Bone marrow (tissue), 2 donors: Measurements from ENCODE around the gene SEC11A.
"Not testable (repeated sequence)": the region's sequence is repeated elsewhere in the genome, so short reads cannot be mapped to it uniquely, and the experiment has no call there.

Experiments
- DNase-seq, 2 donors: peaks; one replicate each; lab custom pipeline; 2025; lab: John Stamatoyannopoulos, UW

Gene SEC11A

GRCh38 chr15:84737005-84737404 is 21.1 kb upstream of the SEC11A start:
- DNase-seq = no peak

- no peak for DNase-seq
Observed at GRCh38 chr15:84736375-84736774, 20.4 kb upstream of the SEC11A start.

GRCh38 chr15:84735480-84736061 is 19.6 kb upstream of the SEC11A start:
- not testable (repeated sequence) for DNase-seq

- DNase-seq = peak in 1 of 2 donors; percentile 67
Observed at GRCh38 chr15:84734794-84735479, 19.0 kb upstream of the SEC11A start.

GRCh38 chr15:84731774-84732173 is 15.8 kb upstream of the SEC11A start:
- no peak for DNase-seq

- no peak for DNase-seq
Observed at GRCh38 chr15:84727429-84727828, 11.5 kb upstream of the SEC11A start.

GRCh38 chr15:84725001-84725491 is 9.1 kb upstream of the SEC11A start:
- DNase-seq = peak; percentile 13 to 15

GRCh38 chr15:84722628-84723027 is 6.7 kb upstream of the SEC11A start:
- DNase-seq = no peak

- no peak for DNase-seq
Observed at GRCh38 chr15:84721371-84721770, 5.4 kb upstream of the SEC11A start.

GRCh38 chr15:84715441-84716035 is 401 bp downstream of the SEC11A start:
- DNase-seq = peak in 1 of 2 donors; percentile 52

- no peak for DNase-seq
Observed at GRCh38 chr15:84714821-84715220, 1.1 kb downstream of the SEC11A start.

GRCh38 chr15:84714372-84714771 is 1.6 kb downstream of the SEC11A start:
- no peak for DNase-seq

- no peak for DNase-seq
Observed at GRCh38 chr15:84703808-84704207, 12.1 kb downstream of the SEC11A start.

GRCh38 chr15:84702961-84703482 is 12.9 kb downstream of the SEC11A start:
- DNase-seq = no peak

GRCh38 chr15:84699538-84700191 is 16.3 kb downstream of the SEC11A start:
- DNase-seq = no peak

GRCh38 chr15:84697236-84697990 is 18.5 kb downstream of the SEC11A start:
- no peak for DNase-seq

- DNase-seq = no peak
Observed at GRCh38 chr15:84696757-84697156, 19.2 kb downstream of the SEC11A start.

- DNase-seq = no peak
Observed at GRCh38 chr15:84690342-84690741, 25.6 kb downstream of the SEC11A start.

GRCh38 chr15:84689858-84690257 is 26.1 kb downstream of the SEC11A start:
- no peak for DNase-seq

- DNase-seq = not testable (repeated sequence)
Observed at GRCh38 chr15:84686446-84686845, 29.5 kb downstream of the SEC11A start.

- DNase-seq = no peak
Observed at GRCh38 chr15:84685304-84685703, 30.6 kb downstream of the SEC11A start.

- DNase-seq = no peak
Observed at GRCh38 chr15:84684092-84684491, 31.8 kb downstream of the SEC11A start.
